HG02943 (cell line): ENCODE results near the gene DIAPH3.
"Not testable (repeated sequence)": the region's sequence is repeated elsewhere in the genome, so short reads cannot be mapped to it uniquely, and the experiment has no call there.

Source experiments
- ATAC-seq: cut with Tn5 transposase; IDR thresholded peaks from one replicate; pipeline ENCODE4 v1.9.1; 2021; ENCODE audit warnings: mild to moderate bottlenecking, low read depth, moderate library complexity; ENCODE audit not compliant: unreplicated experiment

Gene DIAPH3

DNA sequence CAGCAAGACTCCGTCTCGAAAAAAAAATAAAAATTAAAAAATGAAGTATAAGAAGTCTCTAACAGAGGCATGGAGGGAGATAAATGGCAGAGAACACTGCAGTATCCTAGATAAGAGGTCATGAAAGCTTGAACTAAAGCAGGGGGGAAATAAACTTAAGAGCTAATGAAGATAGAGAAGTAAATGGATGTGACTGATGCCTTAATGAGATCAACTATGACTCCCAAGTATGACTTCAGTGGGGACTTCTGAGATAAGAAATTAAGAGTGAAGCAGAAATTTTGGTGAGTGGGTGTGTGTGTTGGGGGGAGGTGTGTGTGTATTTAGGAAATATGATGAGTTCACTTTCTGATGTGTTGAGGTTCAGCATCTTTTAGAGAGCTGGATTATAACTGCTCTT, 55.1 kb downstream of the DIAPH3 start:
- ATAC-seq, result no peak

DNA sequence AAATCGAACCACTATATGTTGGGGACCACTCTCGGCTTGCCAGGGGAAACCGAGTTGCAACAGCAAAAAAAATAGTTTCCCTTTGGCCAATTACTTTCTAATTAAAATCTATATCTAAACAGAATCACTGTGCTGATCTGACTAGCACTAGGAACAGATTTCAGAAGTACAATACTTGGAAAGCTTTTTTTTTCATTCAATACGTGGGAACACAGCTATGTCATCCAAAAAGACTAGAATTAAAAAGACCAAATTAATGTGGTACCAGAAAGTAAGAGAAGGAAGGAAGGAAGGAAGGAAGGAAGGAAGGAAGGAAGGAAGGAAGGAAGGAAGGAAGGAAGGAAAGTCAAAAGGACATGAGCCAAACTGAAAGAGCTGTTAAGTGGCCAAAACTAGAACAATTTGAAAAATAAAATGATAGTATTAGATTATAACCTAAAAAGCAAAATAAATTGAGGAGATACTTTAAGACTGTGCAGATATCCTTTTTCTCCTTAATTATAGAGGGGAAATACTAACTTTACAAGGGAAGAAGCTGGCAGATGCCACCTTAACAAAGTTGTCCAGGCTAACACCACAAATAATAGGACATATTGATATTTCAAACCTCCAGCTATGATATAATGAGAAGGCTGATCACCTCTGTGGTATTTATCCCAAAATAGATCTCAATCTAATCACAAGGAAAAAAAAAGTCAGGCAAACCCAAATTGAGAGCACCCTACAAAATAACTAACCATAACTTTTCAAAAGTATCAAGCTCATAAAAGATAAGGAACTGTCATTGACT, 63.9 kb downstream of the DIAPH3 start:
- ATAC-seq, result no peak

DNA sequence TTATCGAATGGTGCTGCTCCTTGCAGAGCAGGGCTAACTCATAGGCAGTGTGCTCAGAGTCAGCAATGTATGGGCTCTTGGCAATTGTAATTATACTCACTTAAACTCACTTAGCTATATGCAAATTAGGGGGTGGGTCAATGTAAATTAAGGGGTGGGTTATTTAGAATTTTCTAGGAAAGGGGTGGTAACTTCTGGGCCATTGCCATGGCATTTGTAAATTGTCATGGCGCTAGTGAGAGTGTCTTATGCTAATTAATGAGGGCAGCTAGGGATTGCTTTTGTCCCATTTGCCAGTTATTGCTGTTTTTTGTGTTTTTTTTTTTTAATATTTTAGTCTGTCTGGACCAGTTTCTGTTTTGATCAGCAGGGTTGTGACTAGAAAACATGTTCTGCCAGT, 68.4 kb downstream of the DIAPH3 start:
- ATAC-seq, result no peak

DNA sequence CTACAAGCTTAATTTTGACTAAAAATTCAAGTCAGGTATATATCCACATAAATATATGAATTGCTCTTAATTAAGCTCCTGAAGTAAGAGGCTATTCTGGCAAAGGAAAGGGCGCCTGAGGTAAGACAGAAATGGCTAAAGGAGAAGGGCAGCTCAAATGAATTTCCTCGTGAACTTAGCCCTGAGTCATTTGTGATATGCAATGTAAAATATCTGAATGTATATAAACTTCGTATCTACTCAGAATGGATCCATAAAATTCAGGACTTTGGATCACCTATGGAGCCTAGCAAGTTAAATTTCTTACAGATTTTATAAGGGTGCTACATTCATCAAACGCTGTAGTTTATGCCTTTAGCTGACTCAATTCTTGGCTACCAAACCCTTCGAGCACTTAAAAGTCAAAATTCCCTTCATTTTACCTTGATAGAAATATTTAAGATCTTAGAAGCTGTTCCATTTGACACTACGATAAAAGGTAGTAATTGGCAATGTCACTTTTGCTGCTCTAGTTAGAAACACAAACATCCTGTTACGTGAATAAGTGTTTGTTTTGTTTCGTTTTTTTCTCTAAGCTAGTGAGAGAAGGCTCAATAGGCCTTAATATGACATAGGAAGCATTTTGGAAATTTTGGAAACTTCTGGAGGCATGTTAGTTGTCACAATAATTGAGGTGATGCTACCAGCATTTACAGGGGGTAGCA, 69.2 kb downstream of the DIAPH3 start:
- no peak for ATAC-seq

DNA sequence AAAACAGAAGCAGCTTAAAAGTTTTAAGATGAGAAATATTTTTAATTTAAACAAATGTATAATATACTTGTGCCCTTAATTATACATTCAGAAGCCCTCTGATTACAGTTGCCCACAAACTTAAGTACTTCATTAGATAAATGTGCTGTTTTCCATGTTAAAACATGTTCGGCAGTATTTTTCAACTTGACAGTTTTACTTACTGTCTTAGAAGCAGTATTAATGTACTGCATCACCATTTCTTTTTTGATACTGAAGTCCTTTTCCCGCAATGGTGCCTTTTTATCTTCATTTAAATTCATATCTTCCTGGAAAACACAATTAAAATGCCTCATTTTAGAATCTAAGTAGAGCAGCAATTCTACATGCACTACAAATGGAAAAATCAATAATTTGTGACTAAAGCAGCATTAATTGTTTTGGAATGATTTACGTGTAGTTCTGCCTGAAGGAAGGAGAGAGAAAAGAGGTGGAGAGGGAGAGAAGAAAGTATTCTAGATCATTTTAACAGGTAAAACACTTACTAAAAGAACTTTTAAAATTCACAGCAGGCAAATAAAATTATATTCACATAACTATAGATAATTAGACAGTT, 70.2 kb downstream of the DIAPH3 start:
- ATAC-seq, result no peak

DNA sequence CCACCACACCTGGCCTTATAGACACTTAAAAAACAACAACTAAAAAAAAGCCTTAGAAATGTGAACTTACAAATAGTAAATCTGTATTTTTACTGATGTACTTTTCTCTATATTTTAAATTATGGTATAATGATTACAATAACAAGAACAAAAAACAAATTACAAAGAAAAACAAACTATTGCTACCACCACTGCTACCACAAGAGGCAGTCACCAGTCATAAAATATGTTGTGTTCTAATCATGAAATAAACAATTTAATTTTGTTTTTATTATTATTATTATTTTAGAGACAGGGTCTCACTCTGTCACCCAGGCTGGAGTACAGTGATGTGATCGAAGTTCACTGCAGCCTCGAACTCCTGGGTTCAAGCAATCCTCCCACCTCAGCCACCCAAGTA, 72.2 kb downstream of the DIAPH3 start:
- no peak for ATAC-seq

DNA sequence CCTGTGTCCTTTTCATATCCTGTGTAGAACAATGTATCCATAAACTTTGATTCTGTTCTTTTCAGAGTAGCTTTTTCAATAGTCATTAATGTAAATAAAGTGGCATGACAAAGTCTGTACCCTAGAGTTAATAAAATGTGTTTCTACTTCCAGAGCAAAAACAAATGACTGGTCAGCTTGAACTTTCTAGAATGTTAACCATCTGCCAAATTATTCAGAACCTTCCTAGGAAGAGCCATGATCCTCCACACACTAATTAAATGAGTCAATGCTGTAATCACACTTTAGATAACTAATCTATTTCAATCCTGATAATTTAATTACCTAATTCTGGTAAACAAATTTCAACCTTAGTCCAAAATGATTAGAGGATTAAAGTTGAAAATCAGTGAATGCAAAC, 73.2 kb downstream of the DIAPH3 start:
- no peak for ATAC-seq

DNA sequence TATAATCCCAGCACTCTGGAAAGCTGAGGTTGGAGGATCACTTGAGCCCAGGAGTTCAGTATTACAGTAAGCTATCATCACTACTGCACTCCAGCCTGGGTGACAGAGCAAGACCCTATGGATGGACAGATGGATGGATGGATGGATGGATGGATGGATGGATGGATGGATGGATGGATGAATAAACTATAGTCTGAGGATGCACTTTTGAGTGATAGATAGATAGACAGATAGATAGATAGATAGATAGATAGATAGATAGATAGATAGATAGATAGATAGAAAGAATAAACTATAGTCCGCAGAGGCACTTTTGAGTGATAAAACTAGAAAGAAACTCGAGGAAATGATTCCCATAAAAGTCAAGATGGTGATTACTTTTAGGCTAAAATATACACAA, 79.9 kb downstream of the DIAPH3 start:
- ATAC-seq, result not testable (repeated sequence)

DNA sequence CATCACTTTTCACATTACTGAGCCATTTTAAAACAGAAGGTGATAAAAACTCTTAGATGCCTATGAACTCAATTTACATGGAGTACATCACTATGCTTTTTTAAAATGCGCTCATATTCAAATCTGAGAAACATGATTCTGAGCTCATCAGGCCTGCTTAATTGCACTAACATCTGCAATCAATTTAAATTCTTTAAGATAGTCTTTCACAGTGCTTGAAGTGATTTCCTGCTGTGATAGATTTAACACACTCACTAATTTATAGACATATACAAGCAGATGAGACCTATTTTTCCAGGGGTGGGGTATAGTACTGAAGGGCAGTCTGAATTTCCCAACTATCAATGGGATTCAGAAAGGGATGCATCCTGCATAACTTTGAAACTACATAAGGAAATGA, 82.9 kb downstream of the DIAPH3 start:
- ATAC-seq, result no peak

DNA sequence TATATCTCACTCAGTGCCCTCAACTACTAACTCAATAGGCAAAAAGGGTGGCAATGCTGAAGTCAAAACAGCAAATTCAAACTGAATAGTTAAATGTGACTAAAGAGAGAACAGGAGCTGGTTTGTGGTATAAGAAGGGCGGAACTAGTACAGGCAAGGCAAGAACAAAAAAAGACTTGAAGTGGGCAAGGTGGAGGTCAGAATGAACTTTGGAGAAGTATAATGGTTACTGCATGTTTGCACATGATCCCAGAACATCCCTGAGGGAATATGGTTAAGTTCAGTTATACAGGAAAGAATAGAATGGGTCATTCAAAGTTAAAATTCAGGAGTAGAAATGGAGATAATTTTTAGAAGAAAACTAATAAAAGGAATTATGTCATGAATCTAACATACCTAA, 85.5 kb downstream of the DIAPH3 start:
- ATAC-seq, result no peak

DNA sequence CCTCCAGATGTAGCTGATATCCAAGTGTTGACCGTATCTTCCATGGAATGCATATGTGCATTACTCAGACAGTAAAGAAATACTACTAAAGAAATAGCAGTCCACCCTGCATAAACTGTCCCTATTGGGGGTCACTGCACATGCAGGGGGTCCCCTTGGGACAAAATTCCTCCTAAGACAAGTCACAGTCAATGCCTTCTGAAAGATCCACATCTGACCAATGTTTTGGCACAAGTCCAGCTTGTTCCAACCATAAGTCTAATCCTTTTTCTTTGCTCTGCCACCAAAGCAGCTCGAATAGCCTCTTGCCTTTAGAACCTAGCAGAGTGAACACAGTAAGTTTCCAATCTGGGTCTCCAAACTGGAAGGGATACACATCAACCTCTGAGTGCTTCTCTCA, 87.9 kb downstream of the DIAPH3 start:
- ATAC-seq, result no peak

DNA sequence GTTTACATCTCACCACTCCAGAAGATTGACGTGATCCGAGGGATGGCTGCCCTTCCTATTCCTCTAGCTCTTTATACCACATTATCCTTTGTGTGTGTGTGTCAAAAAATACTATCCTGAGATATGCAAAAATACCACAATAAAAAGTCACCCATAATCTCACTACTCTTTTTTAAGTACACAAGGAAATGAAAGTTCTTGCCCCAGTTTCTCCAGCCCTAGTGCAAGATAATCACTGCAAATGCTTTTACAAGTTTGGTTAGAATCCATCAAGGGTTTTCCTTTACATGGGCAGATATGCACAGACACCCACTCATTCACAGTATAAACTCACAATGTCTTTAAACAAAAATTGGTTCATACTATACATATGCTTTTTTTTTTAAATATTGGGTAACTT, 89.3 kb downstream of the DIAPH3 start:
- ATAC-seq, result no peak

DNA sequence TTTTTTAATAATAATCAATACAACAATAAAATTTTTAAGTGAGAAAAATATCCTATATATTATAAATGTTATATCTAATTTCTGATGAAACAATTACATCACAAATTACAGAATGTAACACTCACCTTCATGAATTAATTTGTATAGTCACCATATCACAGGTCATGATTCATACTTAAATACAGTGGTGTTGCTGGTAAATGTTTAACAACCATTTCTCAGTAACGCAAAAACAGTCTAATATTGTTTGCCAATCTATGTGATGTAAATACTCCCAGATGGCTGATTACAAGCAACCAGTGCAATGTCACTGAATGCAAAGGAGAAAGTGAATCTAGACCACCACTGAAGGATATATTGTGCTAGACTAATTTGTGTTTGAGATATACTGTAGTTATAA, 97.5 kb downstream of the DIAPH3 start:
- ATAC-seq, result no peak

DNA sequence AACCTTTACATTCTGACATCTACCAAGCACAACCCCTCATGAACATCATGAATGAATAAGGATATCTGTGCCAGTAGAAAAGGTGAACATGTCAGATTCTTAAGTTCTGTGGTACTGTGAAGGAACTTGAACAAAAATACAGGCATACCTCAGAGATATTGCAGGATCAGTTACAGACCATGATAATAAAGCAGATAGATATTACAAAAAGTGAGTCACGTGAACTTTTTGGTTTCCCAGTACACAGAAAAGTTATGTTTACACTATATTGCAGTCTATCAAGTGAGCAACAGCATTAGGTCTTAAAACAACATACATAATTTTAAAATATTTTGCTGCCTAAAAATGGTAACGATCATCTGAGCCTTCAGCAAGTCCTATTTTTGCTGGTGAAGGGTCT, 101.2 kb downstream of the DIAPH3 start:
- no peak for ATAC-seq

DNA sequence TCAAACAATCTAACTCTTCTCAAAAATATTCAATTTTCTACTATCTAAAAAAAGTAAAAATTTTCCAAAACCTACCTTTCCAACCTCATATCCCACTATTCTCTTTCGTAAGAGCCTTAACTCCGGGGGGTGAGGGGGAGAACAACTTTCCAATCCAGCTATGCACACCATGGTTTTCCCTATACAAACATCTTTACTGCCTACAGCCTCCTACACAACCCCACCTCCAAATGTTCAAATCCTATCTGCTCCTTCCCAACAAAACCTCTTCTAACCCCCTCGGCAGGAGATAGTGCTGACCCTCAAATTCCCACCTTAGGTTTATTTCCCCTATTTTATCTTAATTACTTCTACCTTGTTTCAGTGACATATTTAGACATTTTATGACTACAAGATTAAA, 102.0 kb downstream of the DIAPH3 start:
- ATAC-seq, result no peak

DNA sequence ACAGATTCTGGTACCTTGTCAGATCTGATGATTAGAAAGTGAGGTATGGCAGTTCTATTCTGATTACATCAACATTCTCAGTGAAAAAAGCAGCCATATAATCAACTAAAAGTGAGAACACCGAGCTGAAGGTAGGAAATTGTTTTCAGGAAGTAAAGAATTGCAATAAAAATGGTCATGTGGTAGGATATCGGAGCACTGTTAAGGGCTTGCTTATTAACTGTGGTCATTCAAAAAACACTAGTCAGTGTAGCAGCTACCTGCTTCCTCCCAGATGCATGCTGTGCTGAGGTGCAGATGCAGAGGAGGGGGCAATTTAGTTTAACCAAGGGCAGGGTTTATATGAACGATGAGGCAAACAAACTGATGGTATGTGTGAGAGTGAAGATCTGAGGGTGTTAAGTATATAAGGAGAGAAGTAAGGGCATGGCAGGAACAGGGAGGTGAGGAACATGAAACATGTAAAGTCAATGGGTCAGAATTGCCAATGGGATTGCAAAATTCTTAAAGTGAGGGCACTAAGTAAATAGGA, 111.9 kb downstream of the DIAPH3 start:
- no peak for ATAC-seq

DNA sequence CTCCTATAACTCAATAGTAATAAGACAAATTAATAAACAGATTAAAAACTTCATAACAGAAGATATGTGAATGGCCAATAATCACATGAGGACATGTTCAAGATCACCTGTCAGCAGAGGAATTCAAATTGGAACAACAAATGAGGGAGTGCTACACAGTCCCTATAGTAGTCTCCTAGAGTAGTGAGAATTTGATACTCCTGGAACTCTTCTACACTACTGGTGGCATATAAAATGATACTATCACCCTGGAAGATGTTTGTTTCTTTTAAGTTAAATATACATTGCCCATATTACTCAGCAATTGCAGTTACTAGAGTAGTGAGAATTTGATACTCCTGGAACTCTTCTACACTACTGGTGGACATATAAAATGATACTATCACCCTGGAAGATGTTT, 115.4 kb downstream of the DIAPH3 start:
- ATAC-seq, result not testable (repeated sequence)

DNA sequence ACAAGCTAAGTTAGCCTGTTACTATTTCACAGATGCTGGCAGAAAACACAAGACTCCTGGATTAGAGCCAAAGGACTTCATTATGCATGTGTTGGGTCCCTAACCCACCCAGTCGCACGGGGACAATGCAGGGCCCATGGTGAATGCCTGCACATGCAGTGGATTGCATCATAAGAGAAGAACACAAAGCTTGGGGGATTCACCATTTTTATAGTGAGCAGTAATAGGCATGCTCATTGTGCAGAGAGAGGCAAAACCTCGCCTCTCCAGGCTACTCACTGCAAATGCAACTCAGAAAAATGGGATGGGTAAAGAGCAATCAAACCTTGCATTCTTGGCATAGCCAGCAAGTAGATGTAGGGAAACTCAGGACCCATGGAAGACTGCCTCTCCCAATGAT, 115.8 kb downstream of the DIAPH3 start:
- ATAC-seq, result no peak

DNA sequence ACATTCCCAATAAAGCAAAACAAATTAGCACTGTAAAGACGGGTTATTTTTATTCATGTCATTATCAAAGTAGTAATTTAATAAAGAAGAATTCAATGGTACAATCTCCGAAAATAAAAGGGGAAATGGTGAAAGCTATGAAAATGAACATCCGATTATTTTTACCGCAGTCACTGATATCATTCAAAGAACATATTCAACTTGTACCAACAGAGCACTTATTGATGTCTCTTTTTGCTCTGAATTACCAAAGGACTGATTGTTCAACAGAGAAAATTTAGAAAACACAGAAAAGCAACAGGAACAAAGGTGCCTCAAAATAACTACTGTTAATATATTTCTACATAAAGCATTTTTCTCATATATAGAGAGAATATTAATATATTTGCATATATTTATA, 119.4 kb downstream of the DIAPH3 start:
- no peak for ATAC-seq

DNA sequence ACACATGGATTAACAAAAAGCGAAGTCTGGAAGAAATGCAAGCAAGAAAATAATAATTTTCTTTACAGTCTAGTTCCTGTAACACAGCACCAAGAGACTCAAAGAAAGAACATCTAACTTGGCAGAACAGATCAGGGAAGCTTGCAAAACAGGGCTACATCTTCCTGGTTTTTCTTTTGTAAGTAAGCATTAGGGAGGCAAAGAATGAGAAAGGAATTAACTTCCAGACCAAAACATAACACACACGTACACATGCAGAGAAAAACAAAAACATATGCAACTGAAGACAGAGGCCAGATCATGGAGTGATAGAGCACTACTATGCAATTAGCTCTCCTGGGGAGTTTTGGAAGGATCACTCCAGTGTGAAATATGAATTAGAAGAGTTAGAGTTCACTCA, 120.5 kb downstream of the DIAPH3 start:
- ATAC-seq, result no peak

DNA sequence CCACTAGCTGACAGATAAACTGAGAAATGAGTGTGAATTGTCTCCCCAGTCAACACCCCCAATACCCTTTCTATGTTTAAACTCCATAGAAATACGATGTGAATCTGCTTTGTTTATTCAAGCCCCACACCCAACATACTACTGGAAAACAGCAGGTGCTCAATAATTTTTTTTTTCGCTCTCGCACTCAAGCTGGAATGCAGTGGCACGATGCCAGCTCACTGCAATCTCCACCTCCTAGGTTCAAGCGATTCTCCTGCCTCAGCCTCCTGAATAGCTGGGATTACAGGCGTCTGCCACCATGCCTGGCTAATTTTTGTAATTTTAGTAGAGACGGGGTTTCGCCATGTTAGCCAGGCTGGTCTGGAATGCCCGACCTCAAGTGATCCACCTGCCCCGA, 123.1 kb downstream of the DIAPH3 start:
- not testable (repeated sequence) for ATAC-seq

DNA sequence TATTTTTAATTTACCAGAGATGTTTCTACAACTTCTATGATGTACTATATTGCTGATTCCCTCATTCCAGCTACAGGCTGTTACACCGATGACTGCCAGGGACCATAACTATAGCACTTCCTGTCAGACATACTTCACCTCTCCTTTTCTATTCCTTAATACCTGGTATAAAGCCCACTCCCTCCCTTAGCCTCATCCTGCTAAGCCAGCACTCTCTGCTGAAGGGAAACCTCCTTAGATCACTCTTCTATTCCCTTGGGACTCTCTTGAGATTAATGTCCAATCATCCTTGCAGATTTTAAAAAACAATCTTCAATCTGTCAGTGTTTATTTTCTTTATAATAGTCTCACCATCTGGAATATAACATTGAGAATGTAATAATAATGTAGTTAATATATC, 127.9 kb downstream of the DIAPH3 start:
- ATAC-seq, result no peak
